Activated naive CD8-positive, alpha-beta T cell (primary cell): ENCODE data around the gene SFTPA1.
"Not testable (repeated sequence)": the region's sequence is repeated elsewhere in the genome, so short reads cannot be mapped to it uniquely, and the experiment has no call there.

Source experiments
- H3K27ac Mint-ChIP-seq: one replicate; pipeline ENCODE4 v1.8.0; 2021; ENCODE audit warnings: mixed read lengths
- H3K27me3 Mint-ChIP-seq: one replicate; pipeline ENCODE4 v1.8.0; 2021; ENCODE audit warnings: mixed read lengths
- H3K36me3 Mint-ChIP-seq: one replicate; pipeline ENCODE4 v1.8.0; 2021; ENCODE audit warnings: mixed read lengths
- H3K4me1 Mint-ChIP-seq: one replicate; pipeline ENCODE4 v1.8.0; 2021; ENCODE audit warnings: low read depth, mixed read lengths
- H3K4me3 Mint-ChIP-seq: one replicate; pipeline ENCODE4 v1.8.0; 2021; ENCODE audit warnings: mild to moderate bottlenecking, mixed read lengths
- H3K9me3 Mint-ChIP-seq: one replicate; pipeline ENCODE4 v1.8.0; 2021; ENCODE audit warnings: low read depth, mixed read lengths

SFTPA1 gene

GRCh38 chr10:79610601-79611191 lies at the start of gene SFTPA1:
TSS of gene SFTPA1 (plus strand) at chr10:79610939. CDS start at chr10:79611826, 887 bp downstream.
- H3K4me3 Mint-ChIP-seq: no peak within 1 kb of the TSS
- no peaks in the 10 kb centered on the region for H3K9me3 Mint-ChIP-seq
- no peaks in the 10 kb centered on the region for H3K36me3 Mint-ChIP-seq
- no peaks in the 10 kb centered on the region for H3K4me1 Mint-ChIP-seq
- H3K27ac Mint-ChIP-seq: no peak within 1 kb of the TSS
- no peaks in the 10 kb centered on the region for H3K27me3 Mint-ChIP-seq

GRCh38 chr10:79561257-79561656 lies 49.5 kb upstream of the SFTPA1 start:
- Mint-ChIP-seq H3K36me3 (no peaks in the 10 kb centered on the region), H3K27me3 (peaks cover 10% of the 10 kb centered on the region), H3K27ac (no peak overlapping the region), H3K9me3 (no peaks in the 10 kb centered on the region), H3K4me3 (no peak overlapping the region), H3K4me1 (no peaks in the 10 kb centered on the region)

- H3K27me3 Mint-ChIP-seq: peaks cover 15% of the 10 kb centered on the region
- H3K27ac Mint-ChIP-seq: no peak overlapping the region
- no peak overlapping the region for H3K4me3 Mint-ChIP-seq
- H3K9me3 Mint-ChIP-seq: no peaks in the 10 kb centered on the region
- H3K4me1 Mint-ChIP-seq: no peaks in the 10 kb centered on the region
- H3K36me3 Mint-ChIP-seq: no peaks in the 10 kb centered on the region
Observed at GRCh38 chr10:79562135-79562756, 48.5 kb upstream of the SFTPA1 start.

- no peak overlapping the region for H3K4me3 Mint-ChIP-seq
- no peaks in the 10 kb centered on the region for H3K9me3 Mint-ChIP-seq
- no peaks in the 10 kb centered on the region for H3K4me1 Mint-ChIP-seq
- H3K27me3 Mint-ChIP-seq: peaks cover 20% of the 10 kb centered on the region
- H3K36me3 Mint-ChIP-seq: no peaks in the 10 kb centered on the region
- H3K27ac Mint-ChIP-seq: no peak overlapping the region
Observed at GRCh38 chr10:79563426-79563825, 47.3 kb upstream of the SFTPA1 start.

- not testable (repeated sequence) for H3K4me1 Mint-ChIP-seq, H3K4me3 Mint-ChIP-seq, H3K9me3 Mint-ChIP-seq, H3K27ac Mint-ChIP-seq
- H3K36me3 Mint-ChIP-seq: peaks cover 11% of the 10 kb centered on the region
- H3K27me3 Mint-ChIP-seq: peaks cover 34% of the 10 kb centered on the region
Observed at GRCh38 chr10:79570624-79571023, 40.1 kb upstream of the SFTPA1 start.

GRCh38 chr10:79579361-79579760 lies 31.4 kb upstream of the SFTPA1 start:
- H3K27ac Mint-ChIP-seq: no peak overlapping the region
- H3K36me3 Mint-ChIP-seq: no peaks in the 10 kb centered on the region
- peaks cover 10% of the 10 kb centered on the region for H3K27me3 Mint-ChIP-seq
- no peak overlapping the region for H3K4me3 Mint-ChIP-seq
- H3K4me1 Mint-ChIP-seq: no peaks in the 10 kb centered on the region
- H3K9me3 Mint-ChIP-seq: no peaks in the 10 kb centered on the region

- Mint-ChIP-seq H3K9me3 (no peaks in the 10 kb centered on the region), H3K27me3 (peaks cover 8% of the 10 kb centered on the region), H3K27ac (no peak overlapping the region)
Observed at GRCh38 chr10:79581044-79581443, 29.7 kb upstream of the SFTPA1 start.

GRCh38 chr10:79582096-79582495 lies 28.6 kb upstream of the SFTPA1 start:
- no peak overlapping the region for H3K4me3 Mint-ChIP-seq

More at GRCh38 chr10:79581044-79581443, 29.7 kb upstream of the SFTPA1 start:
- H3K4me3 Mint-ChIP-seq: no peak overlapping the region
- no peaks in the 10 kb centered on the region for H3K36me3 Mint-ChIP-seq
- no peaks in the 10 kb centered on the region for H3K4me1 Mint-ChIP-seq

GRCh38 chr10:79582954-79583353 lies 27.8 kb upstream of the SFTPA1 start:
- not testable (repeated sequence) for H3K4me3 Mint-ChIP-seq, H3K4me1 Mint-ChIP-seq, H3K36me3 Mint-ChIP-seq, H3K9me3 Mint-ChIP-seq, H3K27ac Mint-ChIP-seq, H3K27me3 Mint-ChIP-seq

More at GRCh38 chr10:79582096-79582495, 28.6 kb upstream of the SFTPA1 start:
- H3K27ac Mint-ChIP-seq: no peak overlapping the region
- no peaks in the 10 kb centered on the region for H3K4me1 Mint-ChIP-seq
- no peaks in the 10 kb centered on the region for H3K9me3 Mint-ChIP-seq
- no peaks in the 10 kb centered on the region for H3K36me3 Mint-ChIP-seq
- peaks cover 6% of the 10 kb centered on the region for H3K27me3 Mint-ChIP-seq

- H3K36me3 Mint-ChIP-seq: no peaks in the 10 kb centered on the region
- no peaks in the 10 kb centered on the region for H3K4me1 Mint-ChIP-seq
- no peaks in the 10 kb centered on the region for H3K9me3 Mint-ChIP-seq
- H3K27ac Mint-ChIP-seq: no peak overlapping the region
- no peak overlapping the region for H3K4me3 Mint-ChIP-seq
- H3K27me3 Mint-ChIP-seq: peaks cover 6% of the 10 kb centered on the region
Observed at GRCh38 chr10:79583488-79584024, 27.2 kb upstream of the SFTPA1 start.

- Mint-ChIP-seq H3K4me1 (no peaks in the 10 kb centered on the region), H3K9me3 (no peaks in the 10 kb centered on the region), H3K27ac (no peak overlapping the region), H3K36me3 (no peaks in the 10 kb centered on the region), H3K4me3 (no peak overlapping the region), H3K27me3 (peaks cover 1% of the 10 kb centered on the region)
Observed at GRCh38 chr10:79585870-79586527, 24.7 kb upstream of the SFTPA1 start.

GRCh38 chr10:79586933-79587332 lies 23.8 kb upstream of the SFTPA1 start:
- peaks cover 3% of the 10 kb centered on the region for H3K27me3 Mint-ChIP-seq
- no peak overlapping the region for H3K4me3 Mint-ChIP-seq
- H3K9me3 Mint-ChIP-seq: no peaks in the 10 kb centered on the region
- H3K27ac Mint-ChIP-seq: no peak overlapping the region
- no peaks in the 10 kb centered on the region for H3K4me1 Mint-ChIP-seq
- H3K36me3 Mint-ChIP-seq: no peaks in the 10 kb centered on the region

- H3K4me3 Mint-ChIP-seq: no peak overlapping the region
- peaks cover 3% of the 10 kb centered on the region for H3K27me3 Mint-ChIP-seq
- H3K9me3 Mint-ChIP-seq: no peaks in the 10 kb centered on the region
- H3K27ac Mint-ChIP-seq: no peak overlapping the region
- no peaks in the 10 kb centered on the region for H3K4me1 Mint-ChIP-seq
- H3K36me3 Mint-ChIP-seq: no peaks in the 10 kb centered on the region
Observed at GRCh38 chr10:79588800-79589199, 21.9 kb upstream of the SFTPA1 start.

GRCh38 chr10:79593377-79593776 lies 17.4 kb upstream of the SFTPA1 start:
- Mint-ChIP-seq H3K27me3 (peaks cover 5% of the 10 kb centered on the region), H3K4me1 (no peaks in the 10 kb centered on the region), H3K27ac (no peak overlapping the region)

GRCh38 chr10:79594565-79594964 lies 16.2 kb upstream of the SFTPA1 start:
- H3K36me3 Mint-ChIP-seq, H3K4me3 Mint-ChIP-seq, H3K4me1 Mint-ChIP-seq, H3K27me3 Mint-ChIP-seq, H3K9me3 Mint-ChIP-seq, H3K27ac Mint-ChIP-seq: not testable (repeated sequence)

More at GRCh38 chr10:79593377-79593776, 17.4 kb upstream of the SFTPA1 start:
- H3K4me3 Mint-ChIP-seq: no peak overlapping the region
- peaks cover 6% of the 10 kb centered on the region for H3K9me3 Mint-ChIP-seq
- H3K36me3 Mint-ChIP-seq: no peaks in the 10 kb centered on the region
